Neural cell (in vitro differentiated cells): ENCODE measurements around the gene DDX1. TPM values are rescaled to one million over a fixed set of nuclear protein-coding genes. Genes with fewer than 3 reads are reported as not detected.

Experiments
- H2AFZ ChIP-seq: fragments of 200-600, 300-800 bp; sonication (generic), shearing (Covaris generic); 2 replicates; pipeline ENCODE4 v1.6.0; 2014; ENCODE audit warnings: low read depth, mild to moderate bottlenecking, antibody characterized with exemption, low read length, moderate library complexity
- H3F3A ChIP-seq: fragments of 200-600 bp; shearing (Covaris generic); 2 replicates; pipeline ENCODE4 v1.6.1; 2016; ENCODE audit warnings: mild to moderate bottlenecking, moderate library complexity, mixed read lengths, antibody characterized with exemption, low read length; ENCODE audit not compliant: insufficient read depth, poor library complexity, severe bottlenecking
- H3K27ac ChIP-seq: fragments of 200-600, 300-800 bp; sonication (generic), shearing (Covaris generic); 2 replicates; pipeline ENCODE4 v1.5.1; 2014; ENCODE audit warnings: mild to moderate bottlenecking, low read length, moderate library complexity
- H3K27me3 ChIP-seq: fragments of 300-800, 200-600 bp; sonication (generic), shearing (Covaris generic); 2 replicates; pipeline ENCODE4 v1.6.0; 2014; ENCODE audit warnings: mild to moderate bottlenecking, low read depth, low read length, moderate library complexity; ENCODE audit not compliant: insufficient read depth
- H3K36me3 ChIP-seq: fragments of 300-800, 200-600 bp; sonication (generic), shearing (Covaris generic); 2 replicates; pipeline ENCODE4 v1.5.1; 2014; ENCODE audit warnings: mild to moderate bottlenecking, antibody characterized with exemption, low read length, moderate library complexity; ENCODE audit not compliant: insufficient read depth
- H3K4me2 ChIP-seq: fragments of 300-800, 200-600 bp; sonication (generic), shearing (Covaris generic); 2 replicates; pipeline ENCODE4 v1.6.0; 2014; ENCODE audit warnings: mild to moderate bottlenecking, low read length
- H3K4me3 ChIP-seq: fragments of 300-800, 200-600 bp; sonication (generic), shearing (Covaris generic); 2 replicates; pipeline ENCODE4 v1.5.1; 2014; ENCODE audit warnings: mild to moderate bottlenecking, low read length, moderate library complexity
- H3K79me2 ChIP-seq: fragments of 200-600 bp; shearing (Covaris generic); replicated peaks from 2 replicates; pipeline ENCODE4 v1.6.0; 2014; ENCODE audit warnings: mild to moderate bottlenecking, low read length, moderate library complexity; ENCODE audit not compliant: insufficient read depth
- H3K9ac ChIP-seq: fragments of 300-800, 200-600 bp; sonication (generic), shearing (Covaris generic); 2 replicates; pipeline ENCODE4 v1.6.1; 2016; ENCODE audit warnings: mild to moderate bottlenecking, low read length, mixed read lengths
- H3K9me2 ChIP-seq: fragments of 200-600 bp; shearing (Covaris generic); 2 replicates; pipeline ENCODE4 v1.6.1; 2016; ENCODE audit warnings: mild to moderate bottlenecking, low read length, mixed read lengths; ENCODE audit not compliant: insufficient read depth
- H3K9me3 ChIP-seq: fragments of 200-600, 300-800 bp; sonication (generic), shearing (Covaris generic); 2 replicates; pipeline ENCODE4 v1.6.1; 2016; ENCODE audit warnings: mild to moderate bottlenecking, mixed run types, low read length, moderate library complexity, mixed read lengths
- H4K20me1 ChIP-seq: fragments of 200-600 bp; shearing (Covaris generic); 2 replicates; pipeline ENCODE4 v1.6.1; 2016; ENCODE audit warnings: mild to moderate bottlenecking, mixed run types; ENCODE audit not compliant: insufficient read depth
- EP300 ChIP-seq: fragments of 450-650 bp; conservative IDR thresholded peaks from 2 replicates; pipeline ENCODE4 v1.6.1; 2014; ENCODE audit warnings: antibody characterized with exemption, mild to moderate bottlenecking, moderate library complexity; ENCODE audit not compliant: poor library complexity, severe bottlenecking
- EZH2 ChIP-seq: fragments of 200-600, 300-800 bp; shearing (Covaris generic), sonication (generic); IDR thresholded peaks from 2 replicates; pipeline ENCODE4 v1.6.1; 2014; ENCODE audit warnings: antibody characterized with exemption, low read length, borderline replicate concordance, mild to moderate bottlenecking; ENCODE audit not compliant: insufficient read depth, poor library complexity, severe bottlenecking
- MXI1 ChIP-seq: fragments of 450-650 bp; conservative IDR thresholded peaks from 2 replicates; pipeline ENCODE4 v1.6.1; 2014; ENCODE audit warnings: antibody characterized with exemption, mild to moderate bottlenecking; ENCODE audit not compliant: poor library complexity, severe bottlenecking
- POLR2AphosphoS5 ChIP-seq: IDR thresholded peaks from 2 replicates; pipeline ENCODE4 v1.6.1; 2012
- RAD21 ChIP-seq: fragments of 450-650 bp; conservative IDR thresholded peaks from 2 replicates; pipeline ENCODE4 v1.6.1; 2014; ENCODE audit warnings: antibody characterized with exemption, mild to moderate bottlenecking, moderate library complexity
- REST ChIP-seq: IDR thresholded peaks from 2 replicates; pipeline ENCODE4 v1.6.1; 2012; ENCODE audit warnings: borderline replicate concordance
- SMC3 ChIP-seq: fragments of 450-650 bp; conservative IDR thresholded peaks from 2 replicates; pipeline ENCODE4 v1.6.1; 2014; ENCODE audit warnings: antibody characterized with exemption, mild to moderate bottlenecking, moderate library complexity; ENCODE audit not compliant: poor library complexity
- TAF1 ChIP-seq: IDR thresholded peaks from 2 replicates; pipeline ENCODE4 v1.6.1; 2012; ENCODE audit warnings: low read depth
- polyA plus RNA-seq: library from polyadenylated mRNA; depleted of rRNA; stranded (reverse); fragments of >200 nt; gene quantifications from 2 replicates; pipeline ENCODE4 v1.2.3, GENCODE V29; 2014
- TF ChIP-seq, protein P1 (sequence below): fragments of 450-650 bp; IDR thresholded peaks from 2 replicates; pipeline ENCODE4 v1.5.1; 2014; ENCODE audit warnings: antibody characterized with exemption, mild to moderate bottlenecking, moderate library complexity; ENCODE audit not compliant: poor library complexity, severe bottlenecking

The DDX1 gene
- polyA plus RNA-seq, 1 donor from 2014 or later = 159 TPM

GRCh38 chr2:15625344-15626036 lies 33.8 kb downstream of the DDX1 start:
- no peak overlapping the region for H3K4me2 ChIP-seq
- H3K4me3 ChIP-seq = no peak overlapping the region
- no peaks in the 10 kb centered on the region for H3F3A ChIP-seq
- H3K79me2 ChIP-seq = no peaks in the 10 kb centered on the region
- H4K20me1 ChIP-seq = no peaks in the 10 kb centered on the region
- no peak overlapping the region for H3K27ac ChIP-seq
- peaks cover 32% of the 10 kb centered on the region for H3K36me3 ChIP-seq
- no peaks in the 10 kb centered on the region for H3K9me3 ChIP-seq
- no peaks in the 10 kb centered on the region for H3K27me3 ChIP-seq
- H3K9me2 ChIP-seq = no peaks in the 10 kb centered on the region
- TF ChIP-seq TAF1 (no peak), MXI1 (no peak), SMC3 (no peak), EP300 (no peak), POLR2AphosphoS5 (no peak)
- TF ChIP-seq, protein P1, sequence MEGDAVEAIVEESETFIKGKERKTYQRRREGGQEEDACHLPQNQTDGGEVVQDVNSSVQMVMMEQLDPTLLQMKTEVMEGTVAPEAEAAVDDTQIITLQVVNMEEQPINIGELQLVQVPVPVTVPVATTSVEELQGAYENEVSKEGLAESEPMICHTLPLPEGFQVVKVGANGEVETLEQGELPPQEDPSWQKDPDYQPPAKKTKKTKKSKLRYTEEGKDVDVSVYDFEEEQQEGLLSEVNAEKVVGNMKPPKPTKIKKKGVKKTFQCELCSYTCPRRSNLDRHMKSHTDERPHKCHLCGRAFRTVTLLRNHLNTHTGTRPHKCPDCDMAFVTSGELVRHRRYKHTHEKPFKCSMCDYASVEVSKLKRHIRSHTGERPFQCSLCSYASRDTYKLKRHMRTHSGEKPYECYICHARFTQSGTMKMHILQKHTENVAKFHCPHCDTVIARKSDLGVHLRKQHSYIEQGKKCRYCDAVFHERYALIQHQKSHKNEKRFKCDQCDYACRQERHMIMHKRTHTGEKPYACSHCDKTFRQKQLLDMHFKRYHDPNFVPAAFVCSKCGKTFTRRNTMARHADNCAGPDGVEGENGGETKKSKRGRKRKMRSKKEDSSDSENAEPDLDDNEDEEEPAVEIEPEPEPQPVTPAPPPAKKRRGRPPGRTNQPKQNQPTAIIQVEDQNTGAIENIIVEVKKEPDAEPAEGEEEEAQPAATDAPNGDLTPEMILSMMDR = no peak
- no peak overlapping the region for H3K9ac ChIP-seq
- no peak overlapping the region for H2AFZ ChIP-seq

GRCh38 chr2:15626126-15626525 lies 34.5 kb downstream of the DDX1 start:
- H2AFZ ChIP-seq = no peak overlapping the region
- no peaks in the 10 kb centered on the region for H3K9me2 ChIP-seq
- no peaks in the 10 kb centered on the region for H4K20me1 ChIP-seq
- H3K36me3 ChIP-seq = peaks cover 32% of the 10 kb centered on the region
- no peak for TF ChIP-seq EZH2
- no peak for TF ChIP-seq POLR2AphosphoS5
- no peak for TF ChIP-seq TAF1
- TF ChIP-seq EP300 = no peak
- no peak for TF ChIP-seq MXI1
- TF ChIP-seq SMC3 = no peak
- TF ChIP-seq, protein P1 = no peak
- no peak for TF ChIP-seq REST
- no peak for TF ChIP-seq RAD21
- no peaks in the 10 kb centered on the region for H3K79me2 ChIP-seq
- H3F3A ChIP-seq = no peaks in the 10 kb centered on the region
- H3K4me3 ChIP-seq = no peak overlapping the region
- no peaks in the 10 kb centered on the region for H3K27me3 ChIP-seq
- no peak overlapping the region for H3K9ac ChIP-seq
- no peaks in the 10 kb centered on the region for H3K9me3 ChIP-seq
- H3K4me2 ChIP-seq = no peak overlapping the region
- H3K27ac ChIP-seq = no peak overlapping the region
